GM18520 (cell line): ENCODE results near the gene MAGI2.

ENCODE experiments used
- ATAC-seq: cut with Tn5 transposase; IDR thresholded peaks from one replicate; pipeline ENCODE4 v1.9.1; 2021; ENCODE audit not compliant: unreplicated experiment

The MAGI2 gene

GRCh38 chr7:77989981-77990566 lies 1463.4 kb downstream of the MAGI2 start:
- no peak for ATAC-seq

DNA sequence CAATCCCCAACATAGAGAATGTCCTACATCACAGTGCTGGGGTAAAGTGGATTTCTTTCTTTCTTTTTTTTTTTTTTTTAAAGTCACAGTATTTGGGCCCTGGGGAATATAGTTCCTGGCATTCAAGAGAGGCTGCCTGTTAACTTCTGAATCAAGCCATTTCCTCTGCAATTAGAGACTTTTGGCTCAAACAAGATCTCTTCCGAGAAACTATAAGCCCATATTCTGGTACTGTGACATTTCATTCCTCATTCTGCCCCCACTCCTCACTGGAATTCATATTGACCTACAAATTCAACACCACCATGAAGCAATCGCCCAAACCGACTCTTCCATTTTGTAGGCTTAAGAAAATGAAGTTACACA lies 1467.5 kb downstream of the MAGI2 start:
- no peak for ATAC-seq

- no peak for ATAC-seq
Observed at GRCh38 chr7:77985232-77985973, 1468.1 kb downstream of the MAGI2 start.

- no peak for ATAC-seq
Observed at GRCh38 chr7:77983973-77984372, 1469.5 kb downstream of the MAGI2 start.

DNA sequence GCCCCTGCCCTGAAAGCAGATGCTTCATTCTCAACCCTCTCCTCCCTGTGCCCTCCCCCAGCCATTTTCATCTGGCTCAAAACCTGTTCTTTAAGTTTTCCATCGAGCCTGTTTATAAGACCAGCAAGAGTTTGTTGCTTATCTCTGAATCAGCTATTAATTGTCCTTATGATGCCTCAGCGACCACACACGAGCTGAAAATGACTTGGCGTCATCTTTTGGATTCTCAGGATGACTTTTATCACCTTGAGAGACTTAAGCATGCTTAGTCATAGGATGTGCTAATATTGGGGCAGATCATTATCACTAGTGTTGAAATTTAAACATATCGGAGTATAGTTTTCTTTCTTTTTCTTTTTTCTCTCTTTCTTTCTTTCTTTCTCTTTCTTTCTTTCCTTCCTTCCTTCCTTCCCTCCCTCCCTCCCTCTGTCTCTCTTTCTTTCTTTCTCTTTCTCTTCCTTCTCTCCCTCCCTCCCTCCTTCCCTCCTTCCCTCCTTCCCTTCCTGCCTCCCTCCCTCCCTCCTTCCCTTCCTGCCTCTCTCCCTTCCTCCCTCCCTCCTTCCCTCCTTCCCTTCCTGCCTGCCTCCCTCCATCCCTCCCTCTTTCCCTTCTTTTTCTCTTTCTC lies 1470.4 kb downstream of the MAGI2 start:
- ATAC-seq, result peak; percentile 94

GRCh38 chr7:77980087-77980713 lies 1473.3 kb downstream of the MAGI2 start:
- no peak for ATAC-seq

DNA sequence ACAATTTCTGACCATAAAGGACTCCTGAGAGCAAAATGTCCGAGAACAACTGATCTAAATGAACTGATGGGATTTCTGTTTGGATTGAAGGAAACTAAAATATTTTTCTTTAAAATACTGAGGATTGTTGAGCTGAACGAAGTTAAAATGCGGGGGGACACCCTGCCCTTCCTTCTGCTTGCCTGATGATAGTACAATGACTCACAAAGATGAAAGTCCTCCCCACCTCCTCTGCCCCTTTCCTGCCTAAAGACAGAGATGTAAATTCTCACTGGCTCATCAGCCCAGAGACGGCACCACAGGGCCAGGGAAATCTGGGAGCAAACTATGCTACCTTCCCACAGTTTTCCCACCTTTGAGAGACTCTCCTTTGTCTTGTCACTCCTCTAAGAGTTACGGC lies 1474.2 kb downstream of the MAGI2 start:
- ATAC-seq, result no peak

DNA sequence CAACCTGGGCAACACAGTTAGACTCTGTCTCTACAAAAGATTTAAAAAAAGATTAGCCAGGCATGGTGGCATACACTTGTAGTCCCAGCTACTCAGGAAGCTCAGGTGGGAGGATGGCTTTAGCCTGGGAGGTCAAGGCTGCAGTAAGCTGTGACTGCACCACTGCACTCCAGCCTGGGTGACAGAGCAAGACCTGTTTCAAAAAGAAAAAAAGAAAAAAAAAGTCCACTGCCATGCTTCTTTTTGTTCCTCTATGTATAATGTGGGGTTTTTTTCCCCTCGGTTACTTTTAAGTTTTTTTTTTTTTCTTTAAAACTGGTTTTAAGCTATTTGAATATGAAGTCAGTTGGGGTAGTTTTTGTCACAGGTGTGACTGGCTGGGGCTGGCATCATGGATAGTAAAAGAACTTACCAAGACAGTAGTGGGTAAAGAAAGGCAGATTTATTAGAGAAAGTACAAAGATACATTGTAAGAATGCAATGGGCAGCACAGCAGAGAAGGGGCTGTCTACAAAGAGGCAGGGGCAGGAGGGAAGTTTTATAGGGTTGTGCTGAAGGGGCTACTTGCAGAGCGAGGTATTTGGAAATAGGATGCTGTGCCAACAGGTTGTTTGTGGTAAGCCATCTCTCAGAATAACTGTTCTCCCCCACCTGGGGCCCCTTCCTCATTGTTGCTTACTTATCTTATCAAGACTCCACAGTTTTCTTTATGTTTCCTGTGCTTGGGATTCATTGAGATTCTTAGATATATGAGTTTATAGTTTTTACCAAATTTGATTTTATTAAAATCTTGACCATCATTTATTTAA lies 1477.6 kb downstream of the MAGI2 start:
- no peak for ATAC-seq

DNA sequence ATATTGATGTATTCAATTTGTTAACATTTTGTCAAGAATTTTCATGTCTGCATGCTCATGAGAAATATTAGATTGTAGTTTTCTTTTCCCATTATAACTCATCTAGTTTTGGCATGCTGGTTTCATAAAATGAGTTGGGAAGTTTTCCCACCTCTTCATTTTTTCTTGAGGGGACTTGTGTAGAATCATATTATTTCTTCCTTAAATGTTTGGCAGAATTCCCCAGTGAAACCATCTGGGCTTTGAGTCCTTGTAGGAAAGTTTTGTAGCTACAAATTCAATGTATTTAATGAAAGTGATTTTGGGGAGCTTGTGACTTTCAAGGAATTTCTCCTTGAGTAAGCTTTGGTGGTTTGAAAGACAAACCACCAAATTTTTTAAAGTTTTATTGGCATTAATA lies 1481.7 kb downstream of the MAGI2 start:
- no peak for ATAC-seq

DNA sequence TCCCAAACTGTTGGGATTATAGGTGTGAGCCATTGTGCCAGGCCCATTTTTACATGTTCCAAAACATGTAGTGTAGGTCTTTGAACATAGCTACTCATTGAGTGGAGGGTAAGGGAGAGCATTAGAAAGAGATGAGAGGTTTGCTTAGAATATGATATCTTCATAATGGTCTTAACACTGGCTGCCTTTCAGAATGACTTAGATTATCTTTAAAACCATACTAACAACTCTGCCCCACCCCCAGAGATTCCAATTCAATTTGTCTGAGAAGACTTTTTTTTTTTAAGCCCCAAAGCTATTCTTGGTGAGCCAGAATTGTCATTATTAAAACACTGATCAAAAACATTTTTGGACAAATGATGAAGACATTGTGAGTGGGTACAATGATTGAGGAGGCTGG lies 1486.0 kb downstream of the MAGI2 start:
- no peak for ATAC-seq
